ENCODE data around the gene ADAM8.

Gene ADAM8

DNA sequence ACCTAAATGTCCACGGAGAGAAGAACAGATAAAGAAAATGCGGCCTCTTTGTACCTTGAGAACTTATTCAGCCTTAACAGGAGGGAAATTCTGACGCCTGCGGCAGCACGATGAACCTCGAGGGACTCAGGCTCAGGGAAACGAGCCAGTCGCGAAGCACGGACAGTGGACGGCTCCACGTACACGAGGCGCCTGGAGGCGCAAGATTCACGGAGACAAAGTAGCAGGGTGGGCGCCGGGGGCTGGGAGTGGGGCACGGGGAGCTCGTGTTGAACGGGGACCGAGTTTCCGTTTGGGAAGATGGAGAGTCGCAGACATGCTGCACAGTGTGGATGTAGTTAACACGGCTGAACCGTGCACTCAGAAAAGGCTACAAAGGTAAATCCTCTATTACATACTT is 59.9 kb downstream of the ADAM8 start:
- DNase-seq (ENCODE audit: extremely low read depth, low read depth) = no peak
- TF ChIP-seq, protein P1, sequence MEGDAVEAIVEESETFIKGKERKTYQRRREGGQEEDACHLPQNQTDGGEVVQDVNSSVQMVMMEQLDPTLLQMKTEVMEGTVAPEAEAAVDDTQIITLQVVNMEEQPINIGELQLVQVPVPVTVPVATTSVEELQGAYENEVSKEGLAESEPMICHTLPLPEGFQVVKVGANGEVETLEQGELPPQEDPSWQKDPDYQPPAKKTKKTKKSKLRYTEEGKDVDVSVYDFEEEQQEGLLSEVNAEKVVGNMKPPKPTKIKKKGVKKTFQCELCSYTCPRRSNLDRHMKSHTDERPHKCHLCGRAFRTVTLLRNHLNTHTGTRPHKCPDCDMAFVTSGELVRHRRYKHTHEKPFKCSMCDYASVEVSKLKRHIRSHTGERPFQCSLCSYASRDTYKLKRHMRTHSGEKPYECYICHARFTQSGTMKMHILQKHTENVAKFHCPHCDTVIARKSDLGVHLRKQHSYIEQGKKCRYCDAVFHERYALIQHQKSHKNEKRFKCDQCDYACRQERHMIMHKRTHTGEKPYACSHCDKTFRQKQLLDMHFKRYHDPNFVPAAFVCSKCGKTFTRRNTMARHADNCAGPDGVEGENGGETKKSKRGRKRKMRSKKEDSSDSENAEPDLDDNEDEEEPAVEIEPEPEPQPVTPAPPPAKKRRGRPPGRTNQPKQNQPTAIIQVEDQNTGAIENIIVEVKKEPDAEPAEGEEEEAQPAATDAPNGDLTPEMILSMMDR (IDR thresholded peaks at IDR 0.05; ENCODE audit: low read depth, low read length, missing control alignments) = no peak
- H3K4me3 ChIP-seq (replicated peaks; ENCODE audit: low read depth, low read length) = no peak overlapping the region

DNA sequence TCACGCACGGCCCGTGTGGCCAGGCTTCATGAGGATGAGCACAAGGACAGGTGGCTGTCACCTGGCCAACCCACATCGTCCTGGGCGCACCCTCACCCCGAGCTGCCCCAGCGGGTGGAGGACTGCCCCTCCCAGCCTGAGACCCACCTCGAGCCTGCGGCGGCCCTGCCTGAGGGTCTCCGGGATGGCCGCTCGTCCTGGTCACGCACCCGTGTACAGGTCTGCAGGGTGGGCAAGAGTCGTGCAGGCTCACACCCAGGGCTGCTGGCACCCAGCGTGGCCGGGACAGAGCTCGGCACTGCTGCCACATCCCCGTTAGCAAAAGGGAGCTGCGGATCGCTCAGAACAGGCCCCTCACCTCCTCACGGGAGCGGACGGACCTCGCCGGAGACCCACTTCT is 61.1 kb downstream of the ADAM8 start:
- TF ChIP-seq, protein P1 (IDR thresholded peaks at IDR 0.05; ENCODE audit: low read depth, low read length, missing control alignments) = no peak
- DNase-seq (ENCODE audit: extremely low read depth, low read depth) = no peak

DNA sequence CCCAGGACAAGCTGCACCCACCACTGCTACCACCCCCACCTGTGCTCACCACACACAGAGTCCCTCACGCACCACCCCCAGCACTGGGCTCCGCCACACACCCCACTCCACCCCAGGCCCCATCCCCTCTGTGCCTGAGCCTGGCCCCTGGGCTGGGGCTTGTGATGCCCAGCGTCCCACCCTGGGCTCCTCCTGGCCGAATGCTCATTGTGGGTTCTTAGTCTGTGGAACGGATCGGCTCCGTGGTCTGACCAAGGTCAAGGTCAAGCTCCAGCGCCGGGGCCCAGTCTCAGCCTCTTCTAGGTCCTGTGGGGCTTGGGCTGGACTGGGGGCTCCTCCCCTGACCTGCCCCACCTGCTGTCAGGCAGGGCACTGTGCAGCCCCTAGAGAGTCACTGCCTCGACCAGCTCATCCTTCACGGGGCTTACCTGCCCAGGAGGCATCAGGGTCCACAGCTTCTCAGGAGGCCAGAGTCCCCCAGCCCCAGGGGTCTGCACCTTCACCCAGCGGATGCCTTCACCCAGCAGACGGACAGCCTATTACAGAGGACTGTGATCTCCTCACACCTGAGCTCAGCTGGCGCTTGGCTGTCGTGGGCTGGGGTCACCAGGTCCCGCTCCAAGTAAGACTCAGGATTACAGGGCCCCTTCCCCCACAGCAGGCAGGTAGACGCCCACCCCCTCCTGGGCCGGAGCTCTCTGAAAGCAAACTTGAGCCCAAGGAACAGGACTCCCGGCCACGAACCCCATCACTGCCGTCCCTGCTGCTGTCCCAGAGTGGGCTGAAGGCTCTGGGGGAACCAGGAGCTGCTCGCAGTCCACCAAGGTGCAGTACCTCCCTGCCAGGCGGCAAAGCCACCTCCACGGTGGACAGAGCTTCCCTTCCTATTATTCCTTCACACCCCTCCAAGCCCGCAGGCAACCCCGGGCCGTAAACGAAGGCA is 61.9 kb downstream of the ADAM8 start:
- no peak overlapping the region for H3K4me3 ChIP-seq (replicated peaks; ENCODE audit: low read depth, low read length)
- DNase-seq (ENCODE audit: extremely low read depth, low read depth) = no peak
- TF ChIP-seq, protein P1 (IDR thresholded peaks at IDR 0.05; ENCODE audit: low read depth, low read length, missing control alignments) = no peak

More for the DNA sequence above, 61.1 kb downstream of the ADAM8 start:
- H3K4me3 ChIP-seq (replicated peaks; ENCODE audit: low read depth, low read length) = no peak overlapping the region

- DNase-seq (ENCODE audit: extremely low read depth, low read depth) = no peak
- TF ChIP-seq, protein P1 (IDR thresholded peaks at IDR 0.05; ENCODE audit: low read depth, low read length, missing control alignments) = no peak
- H3K4me3 ChIP-seq (replicated peaks; ENCODE audit: low read depth, low read length) = no peak overlapping the region
These were observed 62.8 kb downstream of the ADAM8 start for GRCh38 chr10:133213641-133214467.

DNA sequence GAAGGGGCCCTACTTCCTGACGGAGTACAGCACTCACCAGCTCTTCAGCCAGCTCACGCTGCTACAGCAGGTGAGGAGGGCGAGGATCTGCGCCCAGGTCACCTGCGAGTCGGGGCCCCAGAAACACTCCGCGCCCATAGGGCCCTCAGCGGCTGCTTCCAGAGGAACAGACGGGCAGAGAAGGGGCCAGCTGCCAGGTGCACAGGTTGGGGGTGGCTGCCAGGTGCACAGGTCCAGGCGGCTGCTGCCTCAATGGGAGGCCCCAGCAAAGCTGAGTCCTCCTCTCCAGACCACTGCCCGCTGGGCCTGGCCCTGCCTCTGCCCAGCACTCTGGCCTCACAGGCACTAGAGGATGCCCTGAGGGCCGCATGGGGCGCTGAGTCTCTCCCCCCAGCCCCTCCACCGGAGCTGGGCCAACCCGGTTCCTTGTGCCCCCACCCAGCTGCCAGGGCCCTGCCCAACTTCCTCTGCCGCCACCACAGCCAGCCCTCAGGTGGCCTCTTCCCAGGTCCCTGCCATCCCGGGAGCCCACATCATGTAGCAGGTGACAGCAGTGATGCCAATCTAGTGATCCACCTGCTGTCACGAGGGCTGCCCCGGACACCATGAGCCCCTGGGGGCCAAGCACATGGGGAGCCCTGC is 63.7 kb downstream of the ADAM8 start:
- no peak overlapping the region for H3K4me3 ChIP-seq (replicated peaks; ENCODE audit: low read depth, low read length)
- no peak for DNase-seq (ENCODE audit: extremely low read depth, low read depth)
- TF ChIP-seq, protein P1 (IDR thresholded peaks at IDR 0.05; ENCODE audit: low read depth, low read length, missing control alignments) = no peak
